Breast epithelium (tissue), 3 donors: ENCODE measurements around the gene CAPN9.

ENCODE experiments used
- CTCF ChIP-seq, 3 donors: fragments of 450-650 bp; IDR thresholded peaks; one replicate each; pipeline ENCODE4 v1.5.1; 2016 to 2017; ENCODE audit warnings: antibody characterized with exemption in 3 of 3, mild to moderate bottlenecking in 3 of 3, moderate library complexity in 3 of 3
- POLR2A ChIP-seq: fragments of 450-650 bp; IDR thresholded peaks from one replicate; pipeline ENCODE4 v1.6.1; 2016; ENCODE audit warnings: antibody characterized with exemption, mild to moderate bottlenecking, moderate library complexity
- POLR2AphosphoS5 ChIP-seq, 3 donors: sonication (generic); formaldehyde crosslinking; IDR thresholded peaks; one replicate each; pipeline ENCODE4 v1.6.1; 2017; ENCODE audit warnings: antibody characterized with exemption in 3 of 3

GRCh38 chr1:230788561-230789275 is 41.5 kb downstream of the CAPN9 start:
- TF ChIP-seq CTCF (IDR thresholded peaks at IDR 0.05) (no peak), POLR2A (no peak), POLR2AphosphoS5 (IDR thresholded peaks at IDR 0.05) (no peak)
